Gastroesophageal sphincter (tissue), 3 donors: ENCODE data around the gene PLCH1.

Source experiments
- POLR2A ChIP-seq, 2 donors: fragments of 450-650 bp; IDR thresholded peaks; one replicate each; pipeline ENCODE4 v1.6.1; 2017; ENCODE audit warnings: antibody characterized with exemption in 2 of 2, mild to moderate bottlenecking in 2 of 2, moderate library complexity in 1 of 2
- TF ChIP-seq, protein P1 (sequence below), 4 experiments: fragments of 200-600 bp in 2 of 4; fragments of 450-650 bp in 2 of 4; sonication (generic) in 1 of 4; IDR thresholded peaks; one replicate each; pipeline ENCODE4 v1.5.1; 2017 to 2019; ENCODE audit warnings: antibody characterized with exemption in 4 of 4, mild to moderate bottlenecking in 2 of 4, moderate library complexity in 2 of 4

DNA sequence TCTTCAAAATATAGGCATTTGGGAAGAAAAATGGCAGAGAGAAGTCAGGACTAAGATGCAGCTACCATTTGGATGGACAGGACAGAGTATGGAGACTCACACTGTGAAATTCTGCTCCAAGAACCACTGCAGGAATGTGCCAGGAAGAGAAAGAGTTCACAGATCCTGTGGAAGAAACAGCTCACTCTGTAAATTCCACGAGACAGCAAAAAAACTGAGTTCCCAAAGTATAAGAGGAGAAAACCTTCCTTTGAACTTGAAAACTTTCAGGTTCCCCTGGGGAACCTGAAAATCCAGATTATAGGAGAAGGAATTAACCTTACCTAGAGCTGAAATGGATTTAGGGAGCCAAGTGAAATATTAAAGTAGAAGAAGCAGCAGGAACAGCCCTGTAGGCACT, 137.1 kb downstream of the PLCH1 start:
- TF ChIP-seq POLR2A (IDR thresholded peaks at IDR 0.05): no peak
- TF ChIP-seq, protein P1, sequence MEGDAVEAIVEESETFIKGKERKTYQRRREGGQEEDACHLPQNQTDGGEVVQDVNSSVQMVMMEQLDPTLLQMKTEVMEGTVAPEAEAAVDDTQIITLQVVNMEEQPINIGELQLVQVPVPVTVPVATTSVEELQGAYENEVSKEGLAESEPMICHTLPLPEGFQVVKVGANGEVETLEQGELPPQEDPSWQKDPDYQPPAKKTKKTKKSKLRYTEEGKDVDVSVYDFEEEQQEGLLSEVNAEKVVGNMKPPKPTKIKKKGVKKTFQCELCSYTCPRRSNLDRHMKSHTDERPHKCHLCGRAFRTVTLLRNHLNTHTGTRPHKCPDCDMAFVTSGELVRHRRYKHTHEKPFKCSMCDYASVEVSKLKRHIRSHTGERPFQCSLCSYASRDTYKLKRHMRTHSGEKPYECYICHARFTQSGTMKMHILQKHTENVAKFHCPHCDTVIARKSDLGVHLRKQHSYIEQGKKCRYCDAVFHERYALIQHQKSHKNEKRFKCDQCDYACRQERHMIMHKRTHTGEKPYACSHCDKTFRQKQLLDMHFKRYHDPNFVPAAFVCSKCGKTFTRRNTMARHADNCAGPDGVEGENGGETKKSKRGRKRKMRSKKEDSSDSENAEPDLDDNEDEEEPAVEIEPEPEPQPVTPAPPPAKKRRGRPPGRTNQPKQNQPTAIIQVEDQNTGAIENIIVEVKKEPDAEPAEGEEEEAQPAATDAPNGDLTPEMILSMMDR (IDR thresholded peaks at IDR 0.05): no peak
